Progenitor cell of endocrine pancreas (in vitro differentiated cells): ENCODE data around the gene PDE1C. TPM values are rescaled to one million over a fixed set of nuclear protein-coding genes. Genes with fewer than 3 reads are reported as not detected.

Experiments used
- DNase-seq: peaks from one replicate; pipeline ENCODE4 v3.0.0; 2021; ENCODE audit warnings: low spot score; ENCODE audit not compliant: unreplicated experiment
- H3K27ac Mint-ChIP-seq: 2 replicates; pipeline ENCODE4 v1.8.0; 2021; ENCODE audit warnings: mild to moderate bottlenecking, moderate library complexity, mixed read lengths
- H3K27me3 Mint-ChIP-seq: 2 replicates; pipeline ENCODE4 v1.8.0; 2021; ENCODE audit warnings: mixed read lengths
- H3K36me3 Mint-ChIP-seq: 2 replicates; pipeline ENCODE4 v1.8.0; 2022; ENCODE audit warnings: mixed read lengths; ENCODE audit not compliant: insufficient read depth
- H3K4me1 Mint-ChIP-seq: 2 replicates; pipeline ENCODE4 v1.8.0; 2021; ENCODE audit warnings: low read depth, mixed read lengths
- H3K4me3 Mint-ChIP-seq: 2 replicates; pipeline ENCODE4 v1.8.0; 2021; ENCODE audit warnings: low read depth, mild to moderate bottlenecking, moderate library complexity, mixed read lengths
- H3K9me3 Mint-ChIP-seq: 2 replicates; pipeline ENCODE4 v1.8.0; 2021; ENCODE audit warnings: low read depth, mixed read lengths
- total RNA-seq: library from RNA; stranded (reverse); gene quantifications from 2 replicates; pipeline ENCODE4 v1.2.1, GENCODE V29; 2021
- TF ChIP-seq, protein P1 (sequence below): fragments of 200-600 bp; sonication (generic); IDR thresholded peaks from one replicate; pipeline ENCODE4 v1.5.0; 2021; ENCODE audit warnings: antibody characterized with exemption, mild to moderate bottlenecking; ENCODE audit not compliant: unreplicated experiment

The PDE1C gene
- total RNA-seq, 1 donor from 2014 or later, result 1.7 TPM

DNA sequence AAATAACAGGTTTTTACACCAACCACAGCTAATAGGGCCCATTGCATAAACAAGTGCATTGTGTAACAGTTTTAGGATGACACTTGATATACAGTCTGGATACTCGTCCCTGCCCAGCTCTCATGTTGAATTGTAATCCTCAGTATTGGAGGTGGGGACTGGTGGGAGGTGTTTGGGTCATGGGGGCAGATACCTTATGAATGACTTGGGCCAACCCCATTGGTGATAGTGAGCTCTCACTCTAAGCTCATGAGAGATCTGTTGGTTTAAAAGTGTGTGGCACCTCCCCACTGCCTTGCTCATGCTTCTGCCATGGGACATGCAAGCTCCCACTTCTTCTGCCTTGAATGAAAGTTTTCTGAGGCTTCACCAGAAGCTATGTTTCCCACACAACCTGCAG, 136.7 kb downstream of the PDE1C start:
- H3K4me3 Mint-ChIP-seq, result no peak overlapping the region
- no peak overlapping the region for H3K27ac Mint-ChIP-seq

DNA sequence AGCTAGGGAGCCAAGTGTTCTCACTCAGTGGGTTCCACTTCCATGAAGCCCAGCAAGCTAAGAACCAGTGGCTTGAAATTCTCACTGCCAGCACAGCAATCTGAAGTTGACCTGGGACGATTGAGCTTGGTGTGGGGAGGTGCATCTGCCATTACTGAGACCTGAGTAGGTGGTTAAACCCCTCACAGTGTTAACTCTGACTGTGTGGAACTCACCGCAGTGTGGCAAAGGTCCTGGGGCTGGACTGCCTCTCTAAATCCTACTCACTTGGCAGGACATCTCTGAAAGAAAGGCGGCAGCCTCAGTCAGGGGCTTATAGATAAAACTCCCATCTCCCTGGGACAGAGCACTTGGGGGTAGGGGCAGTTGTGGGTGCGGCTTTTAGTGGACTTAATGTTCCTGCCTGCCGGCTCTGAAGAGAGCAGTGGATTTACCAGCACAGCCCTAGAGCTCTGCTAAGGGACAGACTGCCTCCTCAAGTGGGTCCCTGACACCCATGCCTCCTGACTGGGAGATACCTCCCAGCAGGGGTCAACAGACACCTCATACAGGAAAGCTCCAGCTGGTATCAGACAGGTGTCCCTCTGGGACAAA, 143.1 kb downstream of the PDE1C start:
- Mint-ChIP-seq H3K9me3 (peaks cover 12% of the 10 kb centered on the region), H3K27ac (no peak overlapping the region), H3K36me3 (peaks cover 2% of the 10 kb centered on the region)

More for the DNA sequence above, 136.7 kb downstream of the PDE1C start:
- no peak for DNase-seq
- TF ChIP-seq, protein P1, sequence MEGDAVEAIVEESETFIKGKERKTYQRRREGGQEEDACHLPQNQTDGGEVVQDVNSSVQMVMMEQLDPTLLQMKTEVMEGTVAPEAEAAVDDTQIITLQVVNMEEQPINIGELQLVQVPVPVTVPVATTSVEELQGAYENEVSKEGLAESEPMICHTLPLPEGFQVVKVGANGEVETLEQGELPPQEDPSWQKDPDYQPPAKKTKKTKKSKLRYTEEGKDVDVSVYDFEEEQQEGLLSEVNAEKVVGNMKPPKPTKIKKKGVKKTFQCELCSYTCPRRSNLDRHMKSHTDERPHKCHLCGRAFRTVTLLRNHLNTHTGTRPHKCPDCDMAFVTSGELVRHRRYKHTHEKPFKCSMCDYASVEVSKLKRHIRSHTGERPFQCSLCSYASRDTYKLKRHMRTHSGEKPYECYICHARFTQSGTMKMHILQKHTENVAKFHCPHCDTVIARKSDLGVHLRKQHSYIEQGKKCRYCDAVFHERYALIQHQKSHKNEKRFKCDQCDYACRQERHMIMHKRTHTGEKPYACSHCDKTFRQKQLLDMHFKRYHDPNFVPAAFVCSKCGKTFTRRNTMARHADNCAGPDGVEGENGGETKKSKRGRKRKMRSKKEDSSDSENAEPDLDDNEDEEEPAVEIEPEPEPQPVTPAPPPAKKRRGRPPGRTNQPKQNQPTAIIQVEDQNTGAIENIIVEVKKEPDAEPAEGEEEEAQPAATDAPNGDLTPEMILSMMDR, result no peak
- H3K9me3 Mint-ChIP-seq, result peaks cover 16% of the 10 kb centered on the region
- H3K36me3 Mint-ChIP-seq, result peaks cover 2% of the 10 kb centered on the region
- H3K4me1 Mint-ChIP-seq, result peaks cover 12% of the 10 kb centered on the region
- no peaks in the 10 kb centered on the region for H3K27me3 Mint-ChIP-seq

DNA sequence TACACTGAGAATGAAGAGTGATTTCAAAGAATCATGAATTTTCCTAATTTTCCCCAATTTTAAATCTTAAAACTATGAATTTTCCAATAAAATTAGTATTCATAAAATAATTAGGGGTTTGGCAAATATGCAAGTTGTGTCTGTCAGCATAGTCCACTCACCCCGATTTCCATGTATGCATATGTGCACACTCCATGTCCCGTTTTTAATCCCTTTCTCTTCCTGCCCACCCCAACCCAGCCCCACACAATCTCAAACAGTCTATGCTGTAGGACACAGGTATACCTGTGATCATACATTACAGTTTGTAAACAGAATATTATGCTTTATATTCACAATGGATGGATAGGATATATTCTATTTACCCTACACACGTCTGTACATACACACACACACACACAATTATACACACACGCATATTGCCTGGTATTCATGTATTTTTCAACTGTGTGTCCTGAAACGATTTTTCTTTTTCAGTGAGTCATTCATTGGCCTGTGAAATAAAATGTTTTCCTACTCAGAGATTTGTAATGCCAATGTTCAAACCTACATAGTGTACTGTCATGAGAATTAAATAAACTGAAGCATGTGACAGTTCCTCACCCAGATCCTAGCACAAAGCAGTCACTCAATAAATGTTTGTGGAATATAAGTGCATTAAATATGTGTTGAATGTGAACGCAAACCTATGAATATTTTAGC, 144.3 kb downstream of the PDE1C start:
- TF ChIP-seq, protein P1, result no peak
- DNase-seq, result no peak
- peaks cover 12% of the 10 kb centered on the region for H3K27me3 Mint-ChIP-seq

More for the DNA sequence above, 143.1 kb downstream of the PDE1C start:
- DNase-seq, result no peak
- H3K4me1 Mint-ChIP-seq, result peaks cover 8% of the 10 kb centered on the region
- H3K4me3 Mint-ChIP-seq, result no peak overlapping the region
- H3K27me3 Mint-ChIP-seq, result peaks cover 4% of the 10 kb centered on the region
- TF ChIP-seq, protein P1, result no peak

DNA sequence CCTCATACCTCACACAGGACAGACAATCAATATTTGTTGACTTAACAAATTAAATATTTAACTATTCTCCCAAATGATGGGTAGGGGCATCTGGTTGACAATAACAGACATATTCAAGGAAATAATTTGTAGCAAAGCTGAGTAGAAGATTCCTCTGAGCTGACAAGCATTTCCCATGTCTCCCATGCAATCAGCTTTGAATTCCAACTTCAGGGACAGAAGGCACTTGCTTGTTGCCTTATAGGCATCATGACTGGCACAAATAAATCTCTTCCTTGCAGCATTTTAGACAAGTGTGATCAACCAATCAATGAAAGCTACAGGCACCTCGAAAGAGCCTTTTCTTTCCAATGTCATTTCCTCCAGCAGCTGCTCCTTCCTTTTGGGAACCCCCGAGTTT, 146.0 kb downstream of the PDE1C start:
- Mint-ChIP-seq H3K9me3 (peaks cover 5% of the 10 kb centered on the region), H3K36me3 (no peaks in the 10 kb centered on the region), H3K27ac (no peak overlapping the region), H3K4me3 (no peak overlapping the region), H3K27me3 (peaks cover 21% of the 10 kb centered on the region), H3K4me1 (peaks cover 12% of the 10 kb centered on the region)
- TF ChIP-seq, protein P1, result no peak
- no peak for DNase-seq

More for the DNA sequence above, 144.3 kb downstream of the PDE1C start:
- peaks cover 9% of the 10 kb centered on the region for H3K9me3 Mint-ChIP-seq
- H3K4me1 Mint-ChIP-seq, result peaks cover 9% of the 10 kb centered on the region
- H3K4me3 Mint-ChIP-seq, result no peak overlapping the region
- H3K36me3 Mint-ChIP-seq, result peaks cover 2% of the 10 kb centered on the region
- no peak overlapping the region for H3K27ac Mint-ChIP-seq

DNA sequence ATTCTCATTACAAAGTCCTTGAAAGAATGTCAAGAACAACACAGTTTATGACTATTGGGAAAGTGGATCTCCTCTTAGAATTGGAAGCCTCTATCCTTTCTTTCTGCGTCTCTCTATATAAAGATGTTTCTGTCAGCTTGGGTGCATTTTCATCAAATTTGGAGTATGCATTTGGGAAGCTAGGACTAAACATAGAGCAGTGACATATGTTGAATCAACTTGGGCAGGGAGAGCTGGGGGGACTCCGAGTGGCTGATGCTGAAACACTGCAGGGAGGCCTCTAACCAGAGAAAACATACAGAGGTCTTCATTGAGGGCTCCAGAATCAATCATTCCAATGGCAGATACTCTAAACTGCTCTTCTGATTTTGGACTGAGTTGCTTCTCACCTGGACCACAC, 147.4 kb downstream of the PDE1C start:
- H3K9me3 Mint-ChIP-seq, result no peaks in the 10 kb centered on the region
- TF ChIP-seq, protein P1, result no peak
- H3K27ac Mint-ChIP-seq, result no peak overlapping the region
- H3K27me3 Mint-ChIP-seq, result peaks cover 24% of the 10 kb centered on the region
- no peaks in the 10 kb centered on the region for H3K36me3 Mint-ChIP-seq
- peaks cover 12% of the 10 kb centered on the region for H3K4me1 Mint-ChIP-seq
- DNase-seq, result no peak
- no peak overlapping the region for H3K4me3 Mint-ChIP-seq
